Karpas-422 (cell line): ENCODE results near the gene STT3B. TPM values are rescaled to one million over a fixed set of nuclear protein-coding genes. Genes with fewer than 3 reads are reported as not detected.

ENCODE experiments used
- DNase-seq: peaks from one replicate; pipeline ENCODE4 v3.0.0-alpha.2; 2015
- H2AFZ ChIP-seq: fragments of 200-600 bp; sonication (generic); 2 replicates; pipeline ENCODE4 v1.6.1; 2014; ENCODE audit warnings: antibody characterized with exemption, low read length, mixed read lengths
- H3K27ac ChIP-seq: fragments of 200-600 bp; sonication (generic); 2 replicates; pipeline ENCODE4 v1.5.1; 2014; ENCODE audit warnings: mild to moderate bottlenecking, low read length, moderate library complexity
- H3K27me3 ChIP-seq: fragments of 200-600 bp; sonication (generic); 2 replicates; pipeline ENCODE4 v1.6.1; 2014; ENCODE audit warnings: low read length, mixed read lengths
- H3K36me3 ChIP-seq: fragments of 200-600 bp; sonication (generic); 2 replicates; pipeline ENCODE4 v1.6.1; 2014; ENCODE audit warnings: low read length, mixed read lengths; ENCODE audit not compliant: insufficient read depth
- H3K4me1 ChIP-seq: fragments of 200-600 bp; sonication (generic); 2 replicates; pipeline ENCODE4 v1.6.1; 2014; ENCODE audit warnings: mild to moderate bottlenecking, low read length, mixed read lengths
- H3K4me2 ChIP-seq: fragments of 200-600 bp; sonication (generic); 2 replicates; pipeline ENCODE4 v1.6.1; 2014; ENCODE audit warnings: low read length, low read depth, mild to moderate bottlenecking; ENCODE audit not compliant: poor library complexity, severe bottlenecking
- H3K4me3 ChIP-seq: fragments of 200-600 bp; sonication (generic); 2 replicates; pipeline ENCODE4 v1.5.1; 2014; ENCODE audit warnings: mild to moderate bottlenecking, antibody characterized with exemption, low read length, mixed read lengths
- H3K79me2 ChIP-seq: fragments of 200-600 bp; sonication (generic); 2 replicates; pipeline ENCODE4 v1.6.1; 2014; ENCODE audit warnings: mild to moderate bottlenecking, low read length, mixed read lengths
- H3K9ac ChIP-seq: fragments of 200-600 bp; sonication (generic); 2 replicates; pipeline ENCODE4 v1.6.0; 2014; ENCODE audit warnings: low read length
- H3K9me2 ChIP-seq: fragments of 200-600 bp; sonication (generic), shearing (Covaris generic); replicated peaks from 2 replicates; pipeline ENCODE4 v1.6.0; 2014; ENCODE audit warnings: mild to moderate bottlenecking, low read length, moderate library complexity; ENCODE audit not compliant: insufficient read depth
- H3K9me3 ChIP-seq: fragments of 300-700, 200-600 bp; sonication (generic); 2 replicates; pipeline ENCODE4 v1.6.1; 2014; ENCODE audit warnings: low read length, mixed read lengths
- H4K20me1 ChIP-seq: fragments of 200-600 bp; sonication (generic); 2 replicates; pipeline ENCODE4 v1.6.1; 2014; ENCODE audit warnings: mild to moderate bottlenecking, antibody characterized with exemption, low read length, low read depth; ENCODE audit not compliant: insufficient read depth
- total RNA-seq: library from RNA; depleted of rRNA; stranded (reverse); fragments of >200 nt; shearing (Covaris generic); gene quantifications from 2 replicates; pipeline ENCODE4 v1.2.3, GENCODE V29; 2014; ENCODE audit warnings: low replicate concordance

The STT3B gene
- total RNA-seq, 1 experiment from 2014 or later, result 198 TPM

DNA sequence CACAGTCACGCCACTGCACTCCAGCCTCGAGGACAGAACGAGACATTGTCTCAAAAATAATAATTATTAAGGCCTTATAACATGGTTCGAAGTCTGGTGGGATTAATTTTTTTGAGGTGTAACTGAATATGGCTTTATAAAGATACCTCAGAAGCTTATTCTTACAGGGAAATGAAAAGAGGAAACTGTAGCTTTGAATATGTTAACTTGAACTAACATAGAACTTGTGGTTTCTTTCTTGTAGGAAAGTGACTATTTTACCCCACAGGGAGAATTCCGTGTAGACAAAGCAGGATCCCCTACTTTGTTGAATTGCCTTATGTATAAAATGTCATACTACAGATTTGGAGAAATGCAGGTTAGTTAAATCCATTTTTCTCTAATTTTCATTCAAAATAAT, 96.3 kb downstream of the STT3B start:
- H3K27ac ChIP-seq, result peak overlapping the region; percentile 70
- DNase-seq, result peak; percentile 60
- H2AFZ ChIP-seq, result no peak overlapping the region
- no peaks in the 10 kb centered on the region for H4K20me1 ChIP-seq
- H3K4me2 ChIP-seq, result peak overlapping the region; percentile 26
- H3K36me3 ChIP-seq, result peaks cover 69% of the 10 kb centered on the region
- no peaks in the 10 kb centered on the region for H3K27me3 ChIP-seq
- no peak overlapping the region for H3K4me3 ChIP-seq
- H3K79me2 ChIP-seq, result peaks cover 62% of the 10 kb centered on the region
- H3K9ac ChIP-seq, result no peak overlapping the region
- peaks cover 65% of the 10 kb centered on the region for H3K4me1 ChIP-seq
- no peaks in the 10 kb centered on the region for H3K9me3 ChIP-seq
- no peaks in the 10 kb centered on the region for H3K9me2 ChIP-seq

DNA sequence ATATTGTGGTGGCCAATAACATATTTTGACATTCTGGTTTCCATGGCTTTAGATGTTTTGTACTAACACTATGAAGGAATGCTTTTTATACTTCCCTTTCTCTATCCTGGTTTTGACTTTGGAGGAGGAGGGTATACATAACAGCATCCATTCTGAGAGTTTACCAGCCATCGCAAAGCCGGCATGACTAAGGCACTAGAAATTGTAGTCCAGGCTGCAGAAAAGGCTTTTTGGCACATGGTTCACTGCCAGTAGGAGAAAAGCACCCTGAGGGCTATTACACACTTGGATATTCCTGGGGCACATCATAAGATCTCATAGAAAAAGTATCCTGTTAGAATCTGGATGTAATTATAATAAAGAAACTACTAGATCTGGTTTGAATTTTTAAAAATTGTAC, 101.8 kb downstream of the STT3B start:
- Histone ChIP-seq H3K36me3 (peaks cover 53% of the 10 kb centered on the region; the same call in 1 of the 2 replicates), H3K9me3 (no peaks in the 10 kb centered on the region), H3K79me2 (peaks cover 34% of the 10 kb centered on the region), H3K27ac (peak overlapping the region; percentile 26; the same call in 1 of the 2 replicates), H3K4me1 (peaks cover 29% of the 10 kb centered on the region), H3K27me3 (no peaks in the 10 kb centered on the region), H4K20me1 (no peaks in the 10 kb centered on the region), H3K9me2 (no peaks in the 10 kb centered on the region), H3K9ac (no peak overlapping the region), H3K4me2 (no peak overlapping the region), H2AFZ (no peak overlapping the region), H3K4me3 (no peak overlapping the region)
- DNase-seq, result no peak

DNA sequence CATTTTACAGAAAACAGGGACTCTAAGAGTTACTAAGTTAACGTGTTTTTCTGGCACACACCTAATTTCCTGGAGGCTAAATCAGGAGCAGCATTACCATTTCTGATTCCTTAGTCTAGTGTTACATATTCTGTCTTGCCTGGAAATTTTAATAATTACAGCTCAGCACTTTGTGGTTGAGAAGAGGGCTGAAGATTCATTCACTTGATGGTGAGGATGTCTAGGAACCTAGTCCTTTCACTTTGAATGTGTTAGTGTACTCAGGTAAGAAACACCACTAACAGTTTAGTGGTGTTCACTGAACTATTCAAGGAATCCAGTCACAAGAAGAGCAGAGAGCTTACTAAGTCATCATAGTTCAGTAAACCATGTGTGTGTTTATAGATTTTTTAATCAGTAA, 102.8 kb downstream of the STT3B start:
- no peak overlapping the region for H3K4me3 ChIP-seq
- H4K20me1 ChIP-seq, result no peaks in the 10 kb centered on the region
- no peak overlapping the region for H2AFZ ChIP-seq
- no peak overlapping the region for H3K4me2 ChIP-seq
- peak overlapping the region; percentile 9; the same call in 1 of the 2 replicates for H3K27ac ChIP-seq
- no peaks in the 10 kb centered on the region for H3K27me3 ChIP-seq
- no peaks in the 10 kb centered on the region for H3K9me2 ChIP-seq
- DNase-seq, result no peak
- H3K9me3 ChIP-seq, result no peaks in the 10 kb centered on the region
- no peak overlapping the region for H3K9ac ChIP-seq
- peaks cover 31% of the 10 kb centered on the region for H3K4me1 ChIP-seq
- peaks cover 43% of the 10 kb centered on the region; the same call in 1 of the 2 replicates for H3K36me3 ChIP-seq
- peaks cover 24% of the 10 kb centered on the region for H3K79me2 ChIP-seq

- Histone ChIP-seq H3K9me2 (no peaks in the 10 kb centered on the region), H3K4me3 (no peak overlapping the region), H3K27ac (no peak overlapping the region), H3K4me1 (peaks cover 31% of the 10 kb centered on the region), H3K27me3 (no peaks in the 10 kb centered on the region), H3K9me3 (no peaks in the 10 kb centered on the region), H3K79me2 (peaks cover 24% of the 10 kb centered on the region), H3K9ac (no peak overlapping the region), H3K36me3 (peaks cover 42% of the 10 kb centered on the region; the same call in 1 of the 2 replicates), H4K20me1 (no peaks in the 10 kb centered on the region), H3K4me2 (no peak overlapping the region), H2AFZ (no peak overlapping the region)
- no peak for DNase-seq
Measured at GRCh38 chr3:31636049-31636448, 103.3 kb downstream of the STT3B start.

DNA sequence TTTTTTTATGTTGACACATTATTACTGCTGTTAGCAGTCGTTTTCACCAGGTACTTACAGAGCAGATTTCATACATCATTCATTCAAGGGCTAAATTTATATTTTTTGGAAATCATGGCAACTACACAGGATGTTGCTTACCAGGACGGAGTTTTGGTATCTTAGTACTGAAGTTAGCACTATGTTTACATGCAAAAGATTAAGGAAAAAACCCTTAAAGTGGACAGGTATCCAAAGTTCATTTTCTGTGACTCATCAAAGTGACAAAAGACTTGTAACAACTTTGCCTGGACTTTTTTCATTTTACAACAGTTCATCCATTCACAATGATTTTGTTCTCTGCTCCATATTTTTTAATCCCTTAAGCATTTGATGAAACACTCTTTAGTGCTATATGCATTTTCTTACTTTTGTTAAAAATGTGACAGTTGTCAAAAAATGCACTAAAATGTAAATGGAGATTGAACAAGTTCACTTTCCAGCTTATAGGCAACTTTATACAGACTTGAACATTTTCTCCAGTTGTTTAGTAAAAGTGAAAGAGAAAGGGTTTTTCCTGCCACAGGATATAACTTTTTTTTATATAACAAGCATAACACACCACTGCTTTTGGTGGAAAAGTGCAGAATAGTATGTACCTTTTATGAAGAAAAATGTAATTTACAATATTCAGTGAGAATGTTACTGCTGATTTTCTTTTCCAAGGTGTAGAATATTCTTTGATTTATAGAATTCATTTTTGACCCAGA, 104.1 kb downstream of the STT3B start:
- H2AFZ ChIP-seq, result no peak overlapping the region
- no peak overlapping the region for H3K27ac ChIP-seq
- no peaks in the 10 kb centered on the region for H4K20me1 ChIP-seq
- no peaks in the 10 kb centered on the region for H3K27me3 ChIP-seq
- H3K9ac ChIP-seq, result no peak overlapping the region
- H3K36me3 ChIP-seq, result peaks cover 34% of the 10 kb centered on the region; the same call in 1 of the 2 replicates
- H3K4me2 ChIP-seq, result no peak overlapping the region
- H3K9me3 ChIP-seq, result no peaks in the 10 kb centered on the region
- H3K79me2 ChIP-seq, result peaks cover 20% of the 10 kb centered on the region
- peaks cover 29% of the 10 kb centered on the region for H3K4me1 ChIP-seq
- H3K9me2 ChIP-seq, result no peaks in the 10 kb centered on the region
- DNase-seq, result no peak
- H3K4me3 ChIP-seq, result no peak overlapping the region

- Histone ChIP-seq H3K4me1 (peaks cover 4% of the 10 kb centered on the region; the same call in 1 of the 2 replicates), H2AFZ (no peak overlapping the region), H3K4me2 (no peak overlapping the region), H3K9ac (no peak overlapping the region), H3K4me3 (no peak overlapping the region), H3K27me3 (no peaks in the 10 kb centered on the region), H3K9me2 (no peaks in the 10 kb centered on the region), H3K79me2 (peaks cover 11% of the 10 kb centered on the region), H3K36me3 (peaks cover 19% of the 10 kb centered on the region; the same call in 1 of the 2 replicates), H3K9me3 (no peaks in the 10 kb centered on the region), H3K27ac (peak overlapping the region; percentile 22; the same call in 1 of the 2 replicates), H4K20me1 (no peaks in the 10 kb centered on the region)
- no peak for DNase-seq
Measured at GRCh38 chr3:31639828-31640227, 107.1 kb downstream of the STT3B start.

DNA sequence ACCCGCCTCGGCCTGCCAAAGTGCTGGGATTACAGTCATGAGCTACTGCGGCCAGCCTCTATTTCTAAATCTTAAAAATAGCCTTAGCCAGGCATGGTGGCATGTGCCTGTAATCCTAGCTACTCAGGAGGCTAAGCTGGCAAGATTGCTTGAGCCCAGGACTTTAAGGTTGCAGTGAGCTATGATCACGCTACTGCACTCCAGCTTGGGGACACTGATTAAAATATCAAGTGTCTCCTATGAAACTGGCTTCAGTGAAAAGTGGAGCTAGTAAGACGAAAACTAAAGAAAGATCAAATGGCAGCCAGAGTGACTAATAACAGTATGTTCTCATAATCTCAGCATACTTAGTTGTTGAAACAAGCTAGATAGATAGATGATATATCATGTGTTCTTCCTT, 112.5 kb downstream of the STT3B start:
- no peak overlapping the region for H3K4me2 ChIP-seq
- peaks cover 11% of the 10 kb centered on the region; the same call in 1 of the 2 replicates for H3K79me2 ChIP-seq
- H3K9me3 ChIP-seq, result peaks cover 12% of the 10 kb centered on the region
- DNase-seq, result no peak
- H3K9ac ChIP-seq, result no peak overlapping the region
- H3K36me3 ChIP-seq, result peaks cover 48% of the 10 kb centered on the region
- H2AFZ ChIP-seq, result no peak overlapping the region
- H3K27me3 ChIP-seq, result no peaks in the 10 kb centered on the region
- H3K9me2 ChIP-seq, result no peaks in the 10 kb centered on the region
- no peaks in the 10 kb centered on the region for H4K20me1 ChIP-seq
- no peak overlapping the region for H3K27ac ChIP-seq
- H3K4me1 ChIP-seq, result peaks cover 2% of the 10 kb centered on the region; the same call in 1 of the 2 replicates
- no peak overlapping the region for H3K4me3 ChIP-seq

- Histone ChIP-seq H3K9me2 (no peaks in the 10 kb centered on the region), H4K20me1 (no peaks in the 10 kb centered on the region), H3K4me2 (no peak overlapping the region), H3K9ac (no peak overlapping the region), H3K4me1 (no peaks in the 10 kb centered on the region), H3K9me3 (peaks cover 18% of the 10 kb centered on the region), H3K36me3 (peaks cover 69% of the 10 kb centered on the region), H3K4me3 (no peak overlapping the region), H3K27ac (no peak overlapping the region), H3K27me3 (no peaks in the 10 kb centered on the region), H3K79me2 (peaks cover 19% of the 10 kb centered on the region; the same call in 1 of the 2 replicates), H2AFZ (no peak overlapping the region)
- DNase-seq, result no peak
Measured at GRCh38 chr3:31648286-31648968, 115.7 kb downstream of the STT3B start.
